Measurements from ENCODE around the gene ANKRD28. TPM values are rescaled to one million over a fixed set of nuclear protein-coding genes. Genes with fewer than 3 reads are reported as not detected.

ANKRD28 gene
- total and polyA plus RNA-seq, 2 experiments from 2014 or later: 15.2 to 61.3 TPM

- no peak for ATAC-seq
- H3K36me3 Mint-ChIP-seq (ENCODE audit: low read depth): peaks cover 28% of the 10 kb centered on the region
Observed at GRCh38 chr3:15685927-15686326, 111.9 kb downstream of the ANKRD28 start.

More at GRCh38 chr3:15685927-15686326, 111.9 kb downstream of the ANKRD28 start:
- Histone ChIP-seq H3K4me3 (no peak overlapping the region), H3F3A (replicated peaks; ENCODE audit: low read depth) (no peaks in the 10 kb centered on the region), H4K20me1 (replicated peaks; ENCODE audit: insufficient read depth) (no peaks in the 10 kb centered on the region), H3K4me2 (no peak overlapping the region), H3K36me3 (ENCODE audit: insufficient read depth) (peaks cover 35% of the 10 kb centered on the region), H3K27me3 (ENCODE audit: insufficient read depth) (no peaks in the 10 kb centered on the region), H3K4me1 (ENCODE audit: insufficient read depth) (no peaks in the 10 kb centered on the region), H3K27ac (ENCODE audit: low read depth) (no peak overlapping the region), H3K9me2 (ENCODE audit: insufficient read depth) (no peaks in the 10 kb centered on the region), H2AFZ (no peak overlapping the region), H3K79me2 (replicated peaks; ENCODE audit: insufficient read depth) (no peaks in the 10 kb centered on the region)
- no peak for DNase-seq (ENCODE audit: low spot score)
- H3K27ac Mint-ChIP-seq: no peak overlapping the region
- no peaks in the 10 kb centered on the region for H3K4me1 Mint-ChIP-seq
- H3K9me3 Mint-ChIP-seq: no peaks in the 10 kb centered on the region
- TF ChIP-seq ZNF331 (CRISPR knock-in tag; IDR thresholded peaks at IDR 0.05; ENCODE audit: low read depth): no peak
- TF ChIP-seq CTCF (conservative IDR thresholded peaks at IDR 0.05; ENCODE audit: low read depth in 2 of 2): no peak
- no peak for TF ChIP-seq STAT1 (IDR thresholded peaks at IDR 0.05; ENCODE audit: unreplicated experiment)
- no peak for TF ChIP-seq NANOG (IDR thresholded peaks at IDR 0.05; ENCODE audit: borderline replicate concordance)
- TF ChIP-seq ETS1 (IDR thresholded peaks at IDR 0.05): no peak
- no peak for TF ChIP-seq CREB1 (CRISPR knock-in tag; IDR thresholded peaks at IDR 0.05; ENCODE audit: low read depth)
- TF ChIP-seq REST (IDR thresholded peaks at IDR 0.05; ENCODE audit: unreplicated experiment): no peak
- TF ChIP-seq ZNF114 (CRISPR knock-in tag; IDR thresholded peaks at IDR 0.05): no peak
- TF ChIP-seq ZNF462 (CRISPR knock-in tag; IDR thresholded peaks at IDR 0.05): no peak
- no peak for TF ChIP-seq POLR2AphosphoS5 (IDR thresholded peaks at IDR 0.05; ENCODE audit: low read depth)
- TF ChIP-seq EZH2phosphoT487 (IDR thresholded peaks at IDR 0.05; ENCODE audit: unreplicated experiment): no peak
- TF ChIP-seq EZH2 (IDR thresholded peaks at IDR 0.05; ENCODE audit: low read depth, unreplicated experiment): no peak
- no peak for TF ChIP-seq JUNB (IDR thresholded peaks at IDR 0.05; ENCODE audit: unreplicated experiment)
- no peak overlapping the region for H3K4me3 Mint-ChIP-seq
- H3K27me3 Mint-ChIP-seq (ENCODE audit: insufficient read depth, low read depth, poor library complexity): no peaks in the 10 kb centered on the region
